ENCODE measurements around the gene SCN5A.

Gene SCN5A

GRCh38 chr3:38549957-38550840 is 99.3 kb downstream of the SCN5A start:
- Histone ChIP-seq H3K27ac (ENCODE audit: low read depth, low read length) (no peak overlapping the region), H3K4me3 (ENCODE audit: low read depth, low read length) (no peak overlapping the region), H3K36me3 (ENCODE audit: insufficient read depth, low read length) (no peaks in the 10 kb centered on the region), H3K27me3 (ENCODE audit: insufficient read depth, low read length) (peaks cover 25% of the 10 kb centered on the region), H3K4me1 (ENCODE audit: control insufficient read depth, insufficient read depth, low read length, unreplicated experiment) (no peaks in the 10 kb centered on the region), H3K79me2 (ENCODE audit: control insufficient read depth, insufficient read depth, low read length, unreplicated experiment) (no peaks in the 10 kb centered on the region), H2AFZ (ENCODE audit: low read length, unreplicated experiment) (no peak overlapping the region)

GRCh38 chr3:38549486-38549885 is 100.0 kb downstream of the SCN5A start:
- no peaks in the 10 kb centered on the region for H3K79me2 ChIP-seq (ENCODE audit: control insufficient read depth, insufficient read depth, low read length, unreplicated experiment)
- no peaks in the 10 kb centered on the region for H3K36me3 ChIP-seq (ENCODE audit: insufficient read depth, low read length)
- no peak overlapping the region for H3K4me3 ChIP-seq (ENCODE audit: low read depth, low read length)
- no peak overlapping the region for H3K27ac ChIP-seq (ENCODE audit: low read depth, low read length)
- H2AFZ ChIP-seq (ENCODE audit: low read length, unreplicated experiment): no peak overlapping the region
- no peaks in the 10 kb centered on the region for H3K4me1 ChIP-seq (ENCODE audit: control insufficient read depth, insufficient read depth, low read length, unreplicated experiment)
- H3K27me3 ChIP-seq (ENCODE audit: insufficient read depth, low read length): peaks cover 27% of the 10 kb centered on the region

- Histone ChIP-seq H3K27ac (ENCODE audit: low read depth, low read length) (no peak overlapping the region), H2AFZ (ENCODE audit: low read length, unreplicated experiment) (no peak overlapping the region), H3K79me2 (ENCODE audit: control insufficient read depth, insufficient read depth, low read length, unreplicated experiment) (no peaks in the 10 kb centered on the region), H3K4me1 (ENCODE audit: control insufficient read depth, insufficient read depth, low read length, unreplicated experiment) (no peaks in the 10 kb centered on the region), H3K4me3 (ENCODE audit: low read depth, low read length) (no peak overlapping the region), H3K27me3 (ENCODE audit: insufficient read depth, low read length) (peaks cover 27% of the 10 kb centered on the region), H3K36me3 (ENCODE audit: insufficient read depth, low read length) (no peaks in the 10 kb centered on the region)
These were observed 100.4 kb downstream of the SCN5A start for GRCh38 chr3:38549082-38549481.

- Histone ChIP-seq H2AFZ (ENCODE audit: low read length, unreplicated experiment) (no peak overlapping the region), H3K27ac (ENCODE audit: low read depth, low read length) (no peak overlapping the region), H3K27me3 (ENCODE audit: insufficient read depth, low read length) (peaks cover 27% of the 10 kb centered on the region), H3K4me3 (ENCODE audit: low read depth, low read length) (no peak overlapping the region), H3K36me3 (ENCODE audit: insufficient read depth, low read length) (no peaks in the 10 kb centered on the region), H3K4me1 (ENCODE audit: control insufficient read depth, insufficient read depth, low read length, unreplicated experiment) (no peaks in the 10 kb centered on the region), H3K79me2 (ENCODE audit: control insufficient read depth, insufficient read depth, low read length, unreplicated experiment) (no peaks in the 10 kb centered on the region)
These were observed 101.1 kb downstream of the SCN5A start for GRCh38 chr3:38548154-38548931.

GRCh38 chr3:38545983-38546382 is 103.5 kb downstream of the SCN5A start:
- H3K27me3 ChIP-seq (ENCODE audit: insufficient read depth, low read length): peaks cover 23% of the 10 kb centered on the region
- H3K4me3 ChIP-seq (ENCODE audit: low read depth, low read length): no peak overlapping the region
- H3K27ac ChIP-seq (ENCODE audit: low read depth, low read length): no peak overlapping the region
- no peak overlapping the region for H2AFZ ChIP-seq (ENCODE audit: low read length, unreplicated experiment)
- H3K79me2 ChIP-seq (ENCODE audit: control insufficient read depth, insufficient read depth, low read length, unreplicated experiment): no peaks in the 10 kb centered on the region
- H3K4me1 ChIP-seq (ENCODE audit: control insufficient read depth, insufficient read depth, low read length, unreplicated experiment): no peaks in the 10 kb centered on the region
- no peaks in the 10 kb centered on the region for H3K36me3 ChIP-seq (ENCODE audit: insufficient read depth, low read length)

GRCh38 chr3:38545550-38545949 is 103.9 kb downstream of the SCN5A start:
- Histone ChIP-seq H3K36me3 (ENCODE audit: insufficient read depth, low read length) (no peaks in the 10 kb centered on the region), H2AFZ (ENCODE audit: low read length, unreplicated experiment) (no peak overlapping the region), H3K27me3 (ENCODE audit: insufficient read depth, low read length) (peaks cover 23% of the 10 kb centered on the region), H3K4me1 (ENCODE audit: control insufficient read depth, insufficient read depth, low read length, unreplicated experiment) (no peaks in the 10 kb centered on the region), H3K27ac (ENCODE audit: low read depth, low read length) (no peak overlapping the region), H3K79me2 (ENCODE audit: control insufficient read depth, insufficient read depth, low read length, unreplicated experiment) (no peaks in the 10 kb centered on the region), H3K4me3 (ENCODE audit: low read depth, low read length) (no peak overlapping the region)

- H3K27ac ChIP-seq (ENCODE audit: low read depth, low read length): no peak overlapping the region
- H3K27me3 ChIP-seq (ENCODE audit: insufficient read depth, low read length): peaks cover 23% of the 10 kb centered on the region
- H2AFZ ChIP-seq (ENCODE audit: low read length, unreplicated experiment): no peak overlapping the region
- H3K79me2 ChIP-seq (ENCODE audit: control insufficient read depth, insufficient read depth, low read length, unreplicated experiment): no peaks in the 10 kb centered on the region
- no peaks in the 10 kb centered on the region for H3K4me1 ChIP-seq (ENCODE audit: control insufficient read depth, insufficient read depth, low read length, unreplicated experiment)
- H3K4me3 ChIP-seq (ENCODE audit: low read depth, low read length): no peak overlapping the region
- H3K36me3 ChIP-seq (ENCODE audit: insufficient read depth, low read length): no peaks in the 10 kb centered on the region
These were observed 104.6 kb downstream of the SCN5A start for GRCh38 chr3:38544926-38545325.

GRCh38 chr3:38543586-38543985 is 105.9 kb downstream of the SCN5A start:
- Histone ChIP-seq H3K27me3 (ENCODE audit: insufficient read depth, low read length) (peaks cover 19% of the 10 kb centered on the region), H3K79me2 (ENCODE audit: control insufficient read depth, insufficient read depth, low read length, unreplicated experiment) (no peaks in the 10 kb centered on the region), H3K4me3 (ENCODE audit: low read depth, low read length) (no peak overlapping the region), H2AFZ (ENCODE audit: low read length, unreplicated experiment) (no peak overlapping the region), H3K4me1 (ENCODE audit: control insufficient read depth, insufficient read depth, low read length, unreplicated experiment) (no peaks in the 10 kb centered on the region), H3K36me3 (ENCODE audit: insufficient read depth, low read length) (no peaks in the 10 kb centered on the region), H3K27ac (ENCODE audit: low read depth, low read length) (no peak overlapping the region)

GRCh38 chr3:38542401-38543298 is 106.8 kb downstream of the SCN5A start:
- Histone ChIP-seq H3K27me3 (ENCODE audit: insufficient read depth, low read length) (peaks cover 12% of the 10 kb centered on the region; the same call in 1 of the 2 replicates), H2AFZ (ENCODE audit: low read length, unreplicated experiment) (no peak overlapping the region), H3K27ac (ENCODE audit: low read depth, low read length) (no peak overlapping the region), H3K79me2 (ENCODE audit: control insufficient read depth, insufficient read depth, low read length, unreplicated experiment) (no peaks in the 10 kb centered on the region), H3K36me3 (ENCODE audit: insufficient read depth, low read length) (no peaks in the 10 kb centered on the region), H3K4me3 (ENCODE audit: low read depth, low read length) (no peak overlapping the region), H3K4me1 (ENCODE audit: control insufficient read depth, insufficient read depth, low read length, unreplicated experiment) (no peaks in the 10 kb centered on the region)

- H3K79me2 ChIP-seq (ENCODE audit: control insufficient read depth, insufficient read depth, low read length, unreplicated experiment): no peaks in the 10 kb centered on the region
- no peak overlapping the region for H2AFZ ChIP-seq (ENCODE audit: low read length, unreplicated experiment)
- H3K27ac ChIP-seq (ENCODE audit: low read depth, low read length): no peak overlapping the region
- H3K4me3 ChIP-seq (ENCODE audit: low read depth, low read length): no peak overlapping the region
- H3K27me3 ChIP-seq (ENCODE audit: insufficient read depth, low read length): peaks cover 12% of the 10 kb centered on the region; the same call in 1 of the 2 replicates
- H3K36me3 ChIP-seq (ENCODE audit: insufficient read depth, low read length): no peaks in the 10 kb centered on the region
- no peaks in the 10 kb centered on the region for H3K4me1 ChIP-seq (ENCODE audit: control insufficient read depth, insufficient read depth, low read length, unreplicated experiment)
These were observed 107.7 kb downstream of the SCN5A start for GRCh38 chr3:38541806-38542205.
